Activated CD8-positive, alpha-beta memory T cell treated with anti-CD3 and anti-CD28 coated beads for 48 hours (primary cell): ENCODE data around the gene DYNC1LI1.

ENCODE experiments used
- DNase-seq, 3 experiments: peaks; one replicate each; pipeline ENCODE4 v3.0.0-alpha.2; 2020; ENCODE audit warnings: low read depth in 2 of 3, low spot score in 2 of 3

DYNC1LI1 gene

GRCh38 chr3:32570421-32571191 lies at the start of gene DYNC1LI1:
Gene DYNC1LI1, minus strand, starts transcription at chr3:32570858. Its CDS starts 88 bp downstream, at chr3:32570770.
- DNase-seq = peak; percentile 91 to 93 (median 92)

DNA sequence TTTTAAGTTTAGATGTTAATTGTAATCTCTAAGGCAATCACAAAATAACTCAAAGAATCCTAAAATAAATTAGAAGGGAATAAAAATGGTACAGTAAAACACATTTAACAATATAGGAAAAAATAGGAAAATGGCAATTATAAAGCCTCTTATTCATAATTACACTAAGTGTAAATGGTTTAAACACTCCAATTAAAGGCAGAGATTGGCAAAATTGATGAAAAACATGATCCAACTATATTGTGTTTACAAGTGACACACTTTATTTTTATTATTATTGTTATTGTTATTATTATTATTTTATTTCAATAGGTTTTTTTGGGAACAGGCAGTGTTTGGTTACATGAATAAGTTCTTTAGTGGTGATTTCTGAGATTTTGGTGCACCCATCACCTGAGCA lies 48.7 kb upstream of the DYNC1LI1 start:
- no peak for DNase-seq

DNA sequence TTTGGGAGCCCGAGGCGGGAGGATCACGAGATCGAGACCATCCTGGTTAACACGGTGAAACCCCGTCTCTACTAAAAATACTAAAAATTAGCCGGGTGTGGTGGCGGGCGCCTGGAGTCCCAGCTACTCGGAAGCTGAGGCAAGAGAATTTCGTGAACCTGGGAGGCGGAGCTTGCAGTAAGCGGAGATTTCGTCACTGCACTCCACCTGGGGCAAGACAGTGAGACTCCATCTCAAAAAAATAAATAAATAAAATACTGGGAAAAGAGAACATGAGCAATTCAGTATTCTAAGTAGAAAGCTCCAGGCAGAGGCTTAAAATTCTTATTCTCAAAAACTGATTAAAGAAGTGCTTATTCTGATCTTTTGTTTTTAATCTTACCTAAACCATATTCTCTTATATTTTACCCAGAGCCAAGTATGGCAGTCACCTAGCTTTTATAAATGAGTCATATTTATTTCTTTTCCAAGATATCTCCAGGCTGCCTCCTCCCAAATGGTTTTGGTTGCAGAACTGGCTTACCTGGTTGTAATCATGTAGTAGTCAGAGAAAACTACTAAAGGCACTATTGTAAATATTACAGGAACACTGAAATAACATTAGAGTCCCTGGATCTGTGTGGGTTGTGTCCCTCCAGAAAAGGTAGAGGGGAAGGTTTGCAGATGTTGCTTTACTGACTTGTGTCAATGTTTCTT lies 45.8 kb upstream of the DYNC1LI1 start:
- no peak for DNase-seq

GRCh38 chr3:32614956-32615355 lies 44.3 kb upstream of the DYNC1LI1 start:
- no peak for DNase-seq

- DNase-seq = no peak
Observed at GRCh38 chr3:32613183-32613582, 42.5 kb upstream of the DYNC1LI1 start.

- no peak for DNase-seq
Observed at GRCh38 chr3:32612547-32612946, 41.9 kb upstream of the DYNC1LI1 start.

DNA sequence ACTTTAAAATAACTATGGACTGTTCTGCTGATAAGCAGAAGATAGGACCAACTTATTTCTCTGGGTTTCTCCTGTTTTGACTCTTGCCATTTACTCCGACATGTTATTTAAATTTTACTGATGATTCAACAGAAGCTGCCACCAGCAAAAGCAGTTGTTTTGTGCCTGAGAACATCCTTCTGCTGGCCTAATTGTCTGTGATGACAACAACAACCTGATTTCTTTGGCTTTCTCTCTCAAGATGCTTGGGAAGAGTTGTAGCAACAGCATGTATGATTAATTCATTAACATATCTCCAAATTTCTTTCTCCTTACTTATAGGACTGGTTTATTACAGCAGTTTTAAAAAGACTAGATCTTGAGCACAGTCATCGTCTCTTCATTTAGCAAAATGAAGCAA lies 36.9 kb upstream of the DYNC1LI1 start:
- DNase-seq = no peak

- no peak for DNase-seq
Observed at GRCh38 chr3:32606960-32607359, 36.3 kb upstream of the DYNC1LI1 start.

DNA sequence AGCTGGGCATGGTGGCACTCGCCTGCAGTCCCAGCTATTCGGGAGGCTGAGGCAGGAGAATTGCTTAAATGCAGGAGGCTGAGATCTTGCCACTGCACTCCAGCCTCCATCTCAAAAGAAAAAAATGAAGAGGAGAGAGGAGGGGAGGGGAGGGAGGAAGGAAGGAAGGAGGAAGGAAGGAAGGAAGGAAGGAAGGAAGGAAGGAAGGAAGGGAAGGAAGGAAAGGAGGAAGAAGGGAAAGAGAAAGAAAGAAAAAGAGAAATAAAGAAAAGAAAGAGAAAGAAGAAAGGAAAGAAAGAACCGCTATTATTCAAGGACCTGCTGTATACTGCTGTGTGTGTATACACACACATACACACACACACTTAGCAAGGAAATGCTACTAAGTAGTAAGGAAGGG lies 35.6 kb upstream of the DYNC1LI1 start:
- DNase-seq = no peak

DNA sequence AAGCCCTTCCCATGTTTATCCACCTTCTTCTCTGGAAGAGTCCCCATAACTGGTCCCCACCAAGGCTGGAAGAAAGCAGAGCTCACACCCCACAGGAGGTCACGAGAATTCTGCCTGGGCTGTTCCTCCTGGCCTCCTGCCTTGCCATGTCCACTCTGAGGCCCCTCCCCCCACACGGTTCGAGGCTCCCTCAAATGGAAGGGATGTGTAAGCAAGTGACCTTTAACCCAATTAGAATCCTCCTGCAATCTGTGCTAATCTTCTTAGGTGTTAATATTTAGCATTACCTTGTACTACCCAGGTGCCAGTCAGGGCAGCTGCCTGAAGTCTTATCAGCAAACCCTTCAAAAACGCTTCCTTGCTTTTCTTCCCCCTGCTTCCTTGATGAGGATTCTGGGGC lies 32.4 kb upstream of the DYNC1LI1 start:
- no peak for DNase-seq

DNA sequence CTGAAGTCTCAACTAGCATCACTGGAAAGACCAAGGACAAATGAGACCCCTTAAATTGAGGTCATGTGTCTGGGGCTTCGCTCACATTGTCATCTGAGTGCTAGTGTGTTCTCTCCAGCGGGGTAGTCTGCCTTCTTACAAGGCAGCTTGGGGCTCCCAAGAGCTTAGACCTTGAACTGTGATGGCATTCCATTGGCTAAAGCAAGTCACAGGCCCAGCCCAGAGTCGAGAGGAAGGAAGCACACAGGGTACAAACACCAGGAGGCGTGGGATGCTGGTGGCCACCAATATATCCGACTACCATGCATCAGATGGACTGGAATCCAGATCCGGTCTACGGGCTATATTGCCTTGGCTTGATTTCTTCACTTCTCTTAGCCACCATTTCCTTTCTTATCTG lies 31.5 kb upstream of the DYNC1LI1 start:
- no peak for DNase-seq

DNA sequence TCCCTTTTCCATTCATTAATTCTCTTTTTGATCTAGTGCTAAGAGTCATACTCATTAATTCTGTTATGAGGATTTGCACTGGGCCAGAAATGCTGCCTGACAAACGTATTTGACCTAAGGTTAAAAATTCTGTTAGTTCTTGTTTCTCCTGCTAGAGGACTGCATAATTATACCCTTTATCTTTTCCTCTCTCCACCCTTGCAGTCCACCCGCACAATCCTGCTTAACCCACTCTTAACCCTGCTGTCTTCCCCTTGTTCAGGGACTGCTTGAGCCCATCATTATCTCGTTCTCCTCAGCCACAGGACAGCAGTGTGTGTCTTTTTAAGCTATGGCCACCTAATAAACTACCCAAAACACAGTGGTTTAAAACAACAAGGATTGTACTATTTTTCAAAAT lies 31.1 kb upstream of the DYNC1LI1 start:
- no peak for DNase-seq

DNA sequence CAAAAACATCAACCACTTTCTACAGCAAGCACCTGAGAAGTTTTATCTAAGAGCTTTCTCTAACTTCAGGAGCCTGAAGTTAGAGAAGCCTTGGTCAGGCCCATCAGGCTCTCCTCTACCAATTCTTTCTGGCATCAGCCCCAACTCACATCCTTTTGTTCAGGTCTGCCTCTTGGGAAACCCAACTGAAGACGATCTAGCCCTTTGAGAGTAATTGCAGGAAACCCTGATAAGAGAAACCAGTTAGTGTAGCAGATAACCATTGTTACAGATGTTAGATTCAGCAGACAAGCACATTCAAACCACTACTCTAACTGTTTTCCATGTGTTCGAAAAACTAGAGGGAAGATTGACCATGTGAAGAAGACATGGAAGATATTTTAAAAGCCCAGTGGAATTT lies 27.0 kb upstream of the DYNC1LI1 start:
- DNase-seq = no peak

- no peak for DNase-seq
Observed at GRCh38 chr3:32596909-32597369, 26.3 kb upstream of the DYNC1LI1 start.

GRCh38 chr3:32596282-32596908 lies 25.7 kb upstream of the DYNC1LI1 start:
- no peak for DNase-seq

DNA sequence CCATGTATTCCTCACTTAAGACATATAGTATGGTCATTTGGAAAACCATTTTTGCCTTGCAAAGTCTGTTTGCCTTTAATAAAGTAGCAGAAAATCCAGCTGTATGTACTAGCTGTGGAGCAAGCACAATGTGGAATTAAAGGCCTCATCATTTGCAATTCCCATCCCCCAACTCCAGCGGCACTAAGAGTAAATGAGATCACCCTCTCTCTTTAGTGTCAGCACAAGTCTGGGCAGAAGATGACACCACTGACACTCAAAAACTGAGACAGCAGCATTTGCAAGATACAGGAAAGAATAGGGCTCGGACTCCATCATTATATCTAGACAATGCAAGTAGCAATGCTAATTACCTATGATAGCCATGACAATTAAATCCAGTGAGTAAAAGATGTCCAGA lies 24.7 kb upstream of the DYNC1LI1 start:
- no peak for DNase-seq

DNA sequence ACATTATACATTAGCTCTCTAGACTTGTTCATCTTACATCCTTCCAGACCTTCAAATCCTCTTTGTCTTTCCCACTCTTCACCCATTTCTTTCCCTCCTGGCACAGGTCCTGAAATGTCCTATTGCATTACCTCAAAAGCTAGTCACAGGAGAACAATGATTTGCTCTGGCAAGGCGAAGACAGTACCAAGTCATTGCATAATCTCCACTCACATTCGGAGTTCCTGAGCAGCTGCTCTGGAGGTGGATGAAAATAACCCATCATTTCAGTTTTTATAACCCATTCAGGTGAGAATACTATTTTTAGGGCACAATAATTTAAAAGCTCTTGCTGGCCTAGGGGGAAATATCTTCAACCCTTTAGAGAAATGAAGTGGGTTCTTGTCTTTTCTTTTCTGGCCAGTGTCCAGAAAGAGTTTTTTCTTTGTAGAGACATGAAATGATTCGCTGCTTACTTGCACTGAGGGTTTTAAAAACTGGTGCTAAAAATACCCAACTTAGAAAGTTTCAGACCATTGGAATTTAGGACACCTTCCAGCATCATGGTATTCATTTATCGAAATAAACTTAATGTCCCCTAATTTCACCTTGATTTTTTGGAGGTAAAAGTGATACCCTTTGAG lies 23.4 kb upstream of the DYNC1LI1 start:
- DNase-seq = no peak

DNA sequence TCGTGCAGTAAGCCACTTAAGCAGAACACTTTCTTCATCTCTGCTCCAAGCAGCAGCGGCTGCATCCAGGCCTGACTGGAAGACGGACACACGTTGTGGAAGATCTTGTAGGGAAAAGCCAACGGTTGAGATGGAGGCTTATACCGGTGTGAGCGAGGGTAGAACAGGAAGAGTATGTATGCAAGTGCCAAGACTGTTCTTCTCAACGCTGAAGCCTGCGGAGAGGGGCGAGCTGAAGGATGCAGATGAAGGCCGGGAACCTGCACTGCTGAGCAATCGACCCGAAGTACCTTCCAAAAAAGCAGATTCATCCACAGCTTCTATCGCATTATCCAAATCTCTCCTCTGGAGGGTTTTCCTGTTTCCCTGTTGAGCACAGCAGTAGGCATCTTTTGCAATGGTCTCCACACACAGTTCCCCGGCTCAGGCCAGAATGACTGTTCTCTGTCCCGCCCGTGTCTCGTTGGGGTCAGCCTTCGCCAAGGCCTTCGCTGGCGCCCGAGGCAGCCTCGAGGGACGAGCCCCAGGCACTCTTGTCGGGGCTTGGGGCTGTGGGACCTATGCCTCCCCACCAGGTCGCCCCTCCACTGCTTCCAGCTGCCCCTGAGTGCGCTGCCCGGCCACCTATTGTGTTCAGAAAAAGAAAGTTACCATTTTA lies 22.2 kb upstream of the DYNC1LI1 start:
- DNase-seq = no peak

DNA sequence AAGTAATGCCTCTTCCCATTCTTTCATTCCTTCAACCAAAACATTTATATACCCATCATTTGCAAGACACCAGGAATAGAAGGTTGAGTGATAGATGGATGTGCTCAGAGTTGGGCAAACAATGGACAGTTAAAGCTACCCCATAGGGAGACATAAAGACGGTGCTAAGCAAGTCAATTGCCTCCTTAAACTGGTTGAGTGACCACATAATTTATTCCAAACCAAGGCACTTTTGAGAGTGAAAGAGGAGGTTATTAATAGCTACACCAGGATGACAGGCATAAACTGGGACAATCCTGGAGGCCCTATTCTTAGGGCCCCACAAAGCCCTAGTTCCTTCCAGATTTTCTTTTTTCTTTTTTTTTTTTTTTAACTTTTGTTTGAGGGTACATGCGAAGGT lies 21.4 kb upstream of the DYNC1LI1 start:
- DNase-seq = no peak

GRCh38 chr3:32591186-32591585 lies 20.5 kb upstream of the DYNC1LI1 start:
- DNase-seq = no peak

DNA sequence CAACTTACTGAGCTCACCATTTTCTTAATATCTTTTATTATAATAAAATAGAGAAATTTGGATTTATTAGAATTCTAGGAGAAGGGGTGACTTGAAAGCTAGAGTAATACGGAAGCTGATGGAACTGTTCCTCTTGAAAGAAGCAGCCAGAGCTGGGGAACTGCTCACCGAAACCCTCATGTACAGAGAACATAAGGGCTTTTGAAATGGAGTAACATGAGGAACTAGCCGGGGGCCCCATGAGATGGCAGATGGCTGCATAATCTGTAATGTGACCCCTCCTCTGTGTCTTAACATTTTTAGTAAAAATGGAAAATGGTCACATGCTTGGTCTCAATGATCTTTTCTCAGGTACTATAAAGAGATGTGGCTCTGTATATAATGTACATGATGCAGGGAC lies 15.7 kb upstream of the DYNC1LI1 start:
- DNase-seq = no peak
